Measurements from ENCODE around the gene AUTS2. TPM values are rescaled to one million over a fixed set of nuclear protein-coding genes. Genes with fewer than 3 reads are reported as not detected.

The AUTS2 gene
- total RNA-seq, 1 experiment from 2014 or later = 256 TPM

- Histone ChIP-seq H3K79me1 (ENCODE audit: insufficient read depth, low read depth, low read length, poor library complexity, severe bottlenecking) (no peaks in the 10 kb centered on the region), H3K14ac (ENCODE audit: insufficient read depth, low read length) (no peak overlapping the region), H3K4me2 (ENCODE audit: insufficient read depth, insufficient read length, low read length) (no peak overlapping the region), H3K79me2 (ENCODE audit: insufficient read depth, low read length) (no peaks in the 10 kb centered on the region), H3K23ac (ENCODE audit: insufficient read length, low read depth, low read length) (no peak overlapping the region), H2BK20ac (ENCODE audit: low read depth, low read length, poor library complexity, severe bottlenecking) (no peak overlapping the region), H4K8ac (replicated peaks; ENCODE audit: insufficient read length, low read depth, low read length) (no peak overlapping the region), H3K23me2 (ENCODE audit: insufficient read length, low read depth, low read length, poor library complexity, severe bottlenecking) (no peaks in the 10 kb centered on the region), H3K4ac (ENCODE audit: low read depth, low read length) (no peak overlapping the region), H3K56ac (ENCODE audit: insufficient read length, low read depth, low read length) (no peak overlapping the region), H2BK120ac (ENCODE audit: low read depth, low read length, poor library complexity, severe bottlenecking) (no peak overlapping the region), H3K9ac (ENCODE audit: extremely low read depth, insufficient read length, low read length) (no peak overlapping the region), H2BK5ac (ENCODE audit: insufficient read length, low read length) (no peak overlapping the region), H3T11ph (ENCODE audit: low read length) (no peak overlapping the region), H3K27me3 (ENCODE audit: insufficient read depth, low read length) (no peaks in the 10 kb centered on the region), H2AK5ac (ENCODE audit: insufficient read length, low read length) (no peak overlapping the region), H3K18ac (ENCODE audit: insufficient read length, low read depth, low read length) (no peak overlapping the region), H3K9me3 (ENCODE audit: control insufficient read depth, low read depth, low read length) (no peaks in the 10 kb centered on the region), H2AFZ (ENCODE audit: low read length) (no peak overlapping the region), H4K5ac (ENCODE audit: insufficient read length, low read depth, low read length) (no peak overlapping the region), H3K4me1 (ENCODE audit: insufficient read depth, low read length) (peaks cover 4% of the 10 kb centered on the region; the same call in 1 of the 2 replicates), H4K20me1 (ENCODE audit: control insufficient read depth, insufficient read depth, insufficient read length) (no peaks in the 10 kb centered on the region), H2BK12ac (ENCODE audit: insufficient read length, low read depth, low read length) (no peak overlapping the region), H3K27ac (ENCODE audit: insufficient read length, low read depth, low read length) (no peak overlapping the region), H4K91ac (ENCODE audit: insufficient read length, low read depth, low read length) (no peak overlapping the region), H2BK15ac (ENCODE audit: low read depth, low read length) (no peak overlapping the region)
- H3K4me3 Mint-ChIP-seq = no peak overlapping the region
- H3K9me3 Mint-ChIP-seq = no peaks in the 10 kb centered on the region
- no peaks in the 10 kb centered on the region for H3K36me3 Mint-ChIP-seq (ENCODE audit: insufficient read depth in 1 of 3, low read depth in 3 of 3)
- peaks cover 4% of the 10 kb centered on the region; the same call in 1 of the 2 replicates for H3K27me3 Mint-ChIP-seq (ENCODE audit: low read depth)
- H3K27ac Mint-ChIP-seq = no peak overlapping the region; a peak in 1 of 7 replicates
- WGBS (ENCODE audit: extremely low coverage, insufficient read length, low lambda C conversion rate) = no CpG with 5 or more reads among the region's 2 CpGs
- TF ChIP-seq, protein P1, sequence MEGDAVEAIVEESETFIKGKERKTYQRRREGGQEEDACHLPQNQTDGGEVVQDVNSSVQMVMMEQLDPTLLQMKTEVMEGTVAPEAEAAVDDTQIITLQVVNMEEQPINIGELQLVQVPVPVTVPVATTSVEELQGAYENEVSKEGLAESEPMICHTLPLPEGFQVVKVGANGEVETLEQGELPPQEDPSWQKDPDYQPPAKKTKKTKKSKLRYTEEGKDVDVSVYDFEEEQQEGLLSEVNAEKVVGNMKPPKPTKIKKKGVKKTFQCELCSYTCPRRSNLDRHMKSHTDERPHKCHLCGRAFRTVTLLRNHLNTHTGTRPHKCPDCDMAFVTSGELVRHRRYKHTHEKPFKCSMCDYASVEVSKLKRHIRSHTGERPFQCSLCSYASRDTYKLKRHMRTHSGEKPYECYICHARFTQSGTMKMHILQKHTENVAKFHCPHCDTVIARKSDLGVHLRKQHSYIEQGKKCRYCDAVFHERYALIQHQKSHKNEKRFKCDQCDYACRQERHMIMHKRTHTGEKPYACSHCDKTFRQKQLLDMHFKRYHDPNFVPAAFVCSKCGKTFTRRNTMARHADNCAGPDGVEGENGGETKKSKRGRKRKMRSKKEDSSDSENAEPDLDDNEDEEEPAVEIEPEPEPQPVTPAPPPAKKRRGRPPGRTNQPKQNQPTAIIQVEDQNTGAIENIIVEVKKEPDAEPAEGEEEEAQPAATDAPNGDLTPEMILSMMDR (conservative IDR thresholded peaks at IDR 0.05) = no peak
- DNase-seq = no peak
- peaks cover 2 to 4% of the 10 kb centered on the region in 2 experiments; a peak in 2 of 4 replicates for H3K4me1 Mint-ChIP-seq
Measured at GRCh38 chr7:70408477-70408876, 810.2 kb downstream of the AUTS2 start.

All from H9 (cell line).